ENCODE data around the gene SEC14L5.

GRCh38 chr16:5030251-5030870 is 72.2 kb downstream of the SEC14L5 start:
- TF ChIP-seq, protein P1, sequence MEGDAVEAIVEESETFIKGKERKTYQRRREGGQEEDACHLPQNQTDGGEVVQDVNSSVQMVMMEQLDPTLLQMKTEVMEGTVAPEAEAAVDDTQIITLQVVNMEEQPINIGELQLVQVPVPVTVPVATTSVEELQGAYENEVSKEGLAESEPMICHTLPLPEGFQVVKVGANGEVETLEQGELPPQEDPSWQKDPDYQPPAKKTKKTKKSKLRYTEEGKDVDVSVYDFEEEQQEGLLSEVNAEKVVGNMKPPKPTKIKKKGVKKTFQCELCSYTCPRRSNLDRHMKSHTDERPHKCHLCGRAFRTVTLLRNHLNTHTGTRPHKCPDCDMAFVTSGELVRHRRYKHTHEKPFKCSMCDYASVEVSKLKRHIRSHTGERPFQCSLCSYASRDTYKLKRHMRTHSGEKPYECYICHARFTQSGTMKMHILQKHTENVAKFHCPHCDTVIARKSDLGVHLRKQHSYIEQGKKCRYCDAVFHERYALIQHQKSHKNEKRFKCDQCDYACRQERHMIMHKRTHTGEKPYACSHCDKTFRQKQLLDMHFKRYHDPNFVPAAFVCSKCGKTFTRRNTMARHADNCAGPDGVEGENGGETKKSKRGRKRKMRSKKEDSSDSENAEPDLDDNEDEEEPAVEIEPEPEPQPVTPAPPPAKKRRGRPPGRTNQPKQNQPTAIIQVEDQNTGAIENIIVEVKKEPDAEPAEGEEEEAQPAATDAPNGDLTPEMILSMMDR (IDR thresholded peaks at IDR 0.05; ENCODE audit: low read depth, low read length) = no peak
- no peak for TF ChIP-seq EZH2phosphoT487 (IDR thresholded peaks at IDR 0.05; ENCODE audit: low read depth)

Data from OCI-LY3 (cell line).